ENCODE measurements around the gene TTC12. TPM values are rescaled to one million over a fixed set of nuclear protein-coding genes. Genes with fewer than 3 reads are reported as not detected.

TTC12 gene
- total and polyA plus RNA-seq, 8 donors, result 3.7 to 58.9 (median 11.1) TPM

GRCh38 chr11:113314065-113314388, 356 bp upstream of the TTC12 start:
- H3K27ac ChIP-seq, result peak overlapping the region; percentile 41 to 92 (median 87)
- intact Hi-C loops (cut with DNase I; ENCODE audit: low total_unique reads), result no loop called here
- 2 to 7% (median 4%) methylated on average over 9 of the region's 9 CpGs for WGBS, 5 donors

DNA sequence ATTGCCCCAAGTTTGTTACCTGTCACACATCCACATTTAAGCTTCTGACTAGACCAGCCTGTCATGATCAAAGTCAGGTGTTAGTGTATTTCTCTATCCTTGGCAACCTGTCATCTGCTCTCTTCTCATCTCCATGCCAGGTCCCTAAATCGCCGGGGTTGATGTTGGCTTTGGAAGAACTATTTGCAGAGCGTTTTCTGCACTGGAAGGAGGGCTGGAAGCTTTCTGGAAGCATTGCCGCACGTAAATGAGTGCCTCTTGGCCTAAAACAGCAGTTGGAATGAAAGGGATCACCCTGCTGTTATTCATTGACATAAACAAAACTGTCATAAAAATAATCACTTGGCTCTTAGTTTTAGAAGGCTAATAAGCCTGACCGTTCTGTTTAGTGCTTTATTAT, 1.4 kb downstream of the TTC12 start:
- intact Hi-C loops (cut with DNase I; ENCODE audit: low total_unique reads), result no loop called here

More at GRCh38 chr11:113314065-113314388, 356 bp upstream of the TTC12 start:
- no peak for DNase-seq
- Histone ChIP-seq H3K4me1 (peaks cover 10 to 29% (median 17%) of the 10 kb centered on the region in 4 donors), H3K9me3 (no peaks in the 10 kb centered on the region), H3K27me3 (no peaks in the 10 kb centered on the region), H3K36me3 (peaks cover 0 to 24% (median 12%) of the 10 kb centered on the region in 4 donors), H3K4me3 (peak overlapping the region; percentile 64 to 90 (median 69))
- TF ChIP-seq, protein P1, sequence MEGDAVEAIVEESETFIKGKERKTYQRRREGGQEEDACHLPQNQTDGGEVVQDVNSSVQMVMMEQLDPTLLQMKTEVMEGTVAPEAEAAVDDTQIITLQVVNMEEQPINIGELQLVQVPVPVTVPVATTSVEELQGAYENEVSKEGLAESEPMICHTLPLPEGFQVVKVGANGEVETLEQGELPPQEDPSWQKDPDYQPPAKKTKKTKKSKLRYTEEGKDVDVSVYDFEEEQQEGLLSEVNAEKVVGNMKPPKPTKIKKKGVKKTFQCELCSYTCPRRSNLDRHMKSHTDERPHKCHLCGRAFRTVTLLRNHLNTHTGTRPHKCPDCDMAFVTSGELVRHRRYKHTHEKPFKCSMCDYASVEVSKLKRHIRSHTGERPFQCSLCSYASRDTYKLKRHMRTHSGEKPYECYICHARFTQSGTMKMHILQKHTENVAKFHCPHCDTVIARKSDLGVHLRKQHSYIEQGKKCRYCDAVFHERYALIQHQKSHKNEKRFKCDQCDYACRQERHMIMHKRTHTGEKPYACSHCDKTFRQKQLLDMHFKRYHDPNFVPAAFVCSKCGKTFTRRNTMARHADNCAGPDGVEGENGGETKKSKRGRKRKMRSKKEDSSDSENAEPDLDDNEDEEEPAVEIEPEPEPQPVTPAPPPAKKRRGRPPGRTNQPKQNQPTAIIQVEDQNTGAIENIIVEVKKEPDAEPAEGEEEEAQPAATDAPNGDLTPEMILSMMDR (IDR thresholded peaks at IDR 0.05), result no peak
- TF ChIP-seq POLR2A (IDR thresholded peaks at IDR 0.05), result no peak
- TF ChIP-seq POLR2AphosphoS5 (IDR thresholded peaks at IDR 0.05), result no peak
- TF ChIP-seq EP300 (IDR thresholded peaks at IDR 0.05), result no peak

DNA sequence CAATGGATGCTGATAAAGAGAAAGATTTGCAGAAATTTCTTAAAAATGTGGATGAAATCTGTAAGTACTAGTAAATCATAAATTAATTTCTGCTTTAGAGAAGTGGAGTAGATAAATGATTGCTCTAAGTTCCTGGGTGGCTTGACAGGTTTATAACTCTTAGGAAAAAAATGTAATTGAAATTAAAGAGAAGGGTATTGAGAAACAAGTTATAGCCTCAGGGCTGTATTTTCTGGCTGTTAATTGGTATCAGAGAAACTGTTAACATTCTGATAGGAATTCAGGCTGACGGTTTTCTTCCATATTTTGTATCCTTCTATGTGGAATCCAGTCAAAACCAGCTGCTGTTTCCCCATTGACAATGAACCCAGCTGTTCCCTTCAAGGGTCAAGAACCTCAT, 1.9 kb downstream of the TTC12 start:
- intact Hi-C loops (cut with DNase I; ENCODE audit: low total_unique reads), result no loop called here
- no peaks in the 10 kb centered on the region for H3K27me3 ChIP-seq
- H3K36me3 ChIP-seq, result peaks cover 0 to 34% (median 27%) of the 10 kb centered on the region in 4 donors
- peak overlapping the region in 1 of 5 donors; percentile 90 for H3K27ac ChIP-seq
- no peak for DNase-seq
- H3K4me1 ChIP-seq, result peaks cover 10 to 29% (median 17%) of the 10 kb centered on the region in 4 donors
- 64 to 88% (median 85%) methylated on average over 1 of the region's 1 CpG for WGBS, 5 donors
- no peak overlapping the region for H3K4me3 ChIP-seq
- H3K9me3 ChIP-seq, result no peaks in the 10 kb centered on the region
- no peak for TF ChIP-seq EP300 (IDR thresholded peaks at IDR 0.05)
- no peak for TF ChIP-seq POLR2A (IDR thresholded peaks at IDR 0.05)

More for the DNA sequence above, 1.4 kb downstream of the TTC12 start:
- peak in 1 of 2 donors; percentile 32 for DNase-seq
- Histone ChIP-seq H3K4me3 (peak overlapping the region in 1 of 4 donors; percentile 73), H3K27me3 (no peaks in the 10 kb centered on the region), H3K36me3 (peaks cover 0 to 34% (median 27%) of the 10 kb centered on the region in 4 donors), H3K9me3 (no peaks in the 10 kb centered on the region), H3K4me1 (peaks cover 10 to 29% (median 17%) of the 10 kb centered on the region in 4 donors), H3K27ac (peak overlapping the region in 3 of 5 donors; percentile 87 to 90 (median 87))
- 55 to 68% (median 62%) methylated on average over 6 of the region's 6 CpGs for WGBS, 5 donors
- TF ChIP-seq EP300 (IDR thresholded peaks at IDR 0.05) (no peak), POLR2A (IDR thresholded peaks at IDR 0.05) (no peak), POLR2AphosphoS5 (IDR thresholded peaks at IDR 0.05) (no peak)
- TF ChIP-seq, protein P1 (IDR thresholded peaks at IDR 0.05), result no peak

- peaks cover 0 to 34% (median 27%) of the 10 kb centered on the region in 4 donors for H3K36me3 ChIP-seq
- TF ChIP-seq EP300 (IDR thresholded peaks at IDR 0.05), result no peak
- TF ChIP-seq, protein P1 (IDR thresholded peaks at IDR 0.05), result no peak
- TF ChIP-seq POLR2A (IDR thresholded peaks at IDR 0.05), result no peak
- no peak for TF ChIP-seq POLR2AphosphoS5 (IDR thresholded peaks at IDR 0.05)
- H3K9me3 ChIP-seq, result no peaks in the 10 kb centered on the region
- H3K4me1 ChIP-seq, result peaks cover 10 to 29% (median 17%) of the 10 kb centered on the region in 4 donors
- no peak for DNase-seq
- 83 to 98% (median 94%) methylated on average over 2 of the region's 2 CpGs for WGBS, 5 donors
- no peaks in the 10 kb centered on the region for H3K27me3 ChIP-seq
- H3K27ac ChIP-seq, result no peak overlapping the region
- no peak overlapping the region for H3K4me3 ChIP-seq
- intact Hi-C loops (cut with DNase I; ENCODE audit: low total_unique reads), result no loop called here
Observed at GRCh38 chr11:113317339-113317738, 3.0 kb downstream of the TTC12 start.

DNA sequence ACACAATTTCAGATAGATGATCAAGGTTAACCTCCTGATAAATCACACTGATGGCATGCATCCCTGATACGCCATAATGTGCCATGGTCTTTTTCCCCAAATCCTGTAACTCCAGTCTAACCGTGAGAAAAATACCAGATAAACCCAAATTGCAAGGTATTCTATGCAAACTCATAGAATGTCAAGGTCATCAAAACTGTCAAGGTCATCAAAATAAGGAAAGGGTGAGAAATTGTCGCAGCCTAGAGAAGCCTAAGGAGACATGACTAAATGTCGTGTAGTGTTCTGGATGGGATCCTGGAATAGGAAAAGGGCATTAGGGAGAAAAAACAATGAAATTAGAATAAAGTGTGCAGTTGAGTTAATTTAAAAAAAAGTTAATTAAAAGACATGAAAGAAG, 4.7 kb downstream of the TTC12 start:
- 94 to 97% (median 96%) methylated on average over 4 of the region's 4 CpGs for WGBS, 5 donors
- Histone ChIP-seq H3K4me1 (peaks cover 6 to 22% (median 13%) of the 10 kb centered on the region in 4 donors), H3K4me3 (no peak overlapping the region), H3K27me3 (no peaks in the 10 kb centered on the region), H3K36me3 (peaks cover 0 to 45% (median 36%) of the 10 kb centered on the region in 4 donors), H3K9me3 (no peaks in the 10 kb centered on the region), H3K27ac (no peak overlapping the region)
- DNase-seq, result no peak
- intact Hi-C loops (cut with DNase I; ENCODE audit: low total_unique reads), result no loop called here
- TF ChIP-seq EP300 (IDR thresholded peaks at IDR 0.05), result no peak
- no peak for TF ChIP-seq POLR2AphosphoS5 (IDR thresholded peaks at IDR 0.05)
- TF ChIP-seq, protein P1 (IDR thresholded peaks at IDR 0.05), result no peak
- TF ChIP-seq POLR2A (IDR thresholded peaks at IDR 0.05), result no peak
